Measurements from ENCODE around the gene HDC. TPM values are rescaled to one million over a fixed set of nuclear protein-coding genes. Genes with fewer than 3 reads are reported as not detected.

Gene HDC
- total RNA-seq, 1 experiment from 2014 or later, result not detected

GRCh38 chr15:50267577-50267976, 2.1 kb upstream of the HDC start:
- TF ChIP-seq POLR2AphosphoS5 (IDR thresholded peaks at IDR 0.05; ENCODE audit: low read depth, low read length), result no peak
- no peak for TF ChIP-seq SIN3A (IDR thresholded peaks at IDR 0.05; ENCODE audit: borderline replicate concordance, insufficient read depth, low read depth, low read length)
- TF ChIP-seq TCF7L2 (IDR thresholded peaks at IDR 0.05; ENCODE audit: low read depth, low read length), result no peak
- TF ChIP-seq REST (IDR thresholded peaks at IDR 0.05; ENCODE audit: insufficient read depth in 1 of 2, low read depth in 2 of 2, low read length in 1 of 2), result no peak
- TF ChIP-seq, protein P1, sequence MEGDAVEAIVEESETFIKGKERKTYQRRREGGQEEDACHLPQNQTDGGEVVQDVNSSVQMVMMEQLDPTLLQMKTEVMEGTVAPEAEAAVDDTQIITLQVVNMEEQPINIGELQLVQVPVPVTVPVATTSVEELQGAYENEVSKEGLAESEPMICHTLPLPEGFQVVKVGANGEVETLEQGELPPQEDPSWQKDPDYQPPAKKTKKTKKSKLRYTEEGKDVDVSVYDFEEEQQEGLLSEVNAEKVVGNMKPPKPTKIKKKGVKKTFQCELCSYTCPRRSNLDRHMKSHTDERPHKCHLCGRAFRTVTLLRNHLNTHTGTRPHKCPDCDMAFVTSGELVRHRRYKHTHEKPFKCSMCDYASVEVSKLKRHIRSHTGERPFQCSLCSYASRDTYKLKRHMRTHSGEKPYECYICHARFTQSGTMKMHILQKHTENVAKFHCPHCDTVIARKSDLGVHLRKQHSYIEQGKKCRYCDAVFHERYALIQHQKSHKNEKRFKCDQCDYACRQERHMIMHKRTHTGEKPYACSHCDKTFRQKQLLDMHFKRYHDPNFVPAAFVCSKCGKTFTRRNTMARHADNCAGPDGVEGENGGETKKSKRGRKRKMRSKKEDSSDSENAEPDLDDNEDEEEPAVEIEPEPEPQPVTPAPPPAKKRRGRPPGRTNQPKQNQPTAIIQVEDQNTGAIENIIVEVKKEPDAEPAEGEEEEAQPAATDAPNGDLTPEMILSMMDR (IDR thresholded peaks at IDR 0.05), result no peak
- BruUV-seq (replicated peaks), result no TSS peak
- H3K27me3 ChIP-seq (ENCODE audit: control insufficient read depth, insufficient read depth, low read length), result peaks cover 8% of the 10 kb centered on the region; the same call in 1 of the 2 replicates

GRCh38 chr15:50262533-50262932, 3.0 kb downstream of the HDC start:
- Histone ChIP-seq H3K27ac (ENCODE audit: low read length) (no peak overlapping the region), H3K9me3 (ENCODE audit: control insufficient read depth, insufficient read depth, low read depth, low read length) (no peaks in the 10 kb centered on the region), H3K27me3 (ENCODE audit: control insufficient read depth, insufficient read depth, low read length) (peaks cover 8% of the 10 kb centered on the region; the same call in 1 of the 2 replicates), H3K4me1 (ENCODE audit: control insufficient read depth, insufficient read depth, low read length) (no peaks in the 10 kb centered on the region), H3K4me3 (ENCODE audit: low read depth in 2 of 2, low read length in 2 of 2) (no peak overlapping the region), H3K36me3 (ENCODE audit: control insufficient read depth, insufficient read depth, low read length) (no peaks in the 10 kb centered on the region)
- DNase-seq (ENCODE audit: low read depth, low spot score), result no peak
- POLR2A ChIA-PET, result no interaction called here
- CTCF ChIA-PET, result interaction anchor here (0.6 kb wide), 1 partner anchor 111 kb away, joined by 8 read pairs; no protein-coding TSS in a partner anchor
- in situ Hi-C loops (cut with HindIII; ENCODE audit: low pct_unique_long_range_greater_than_20kb, low sequenced_read_pairs), result no loop called here
- TF ChIP-seq, protein P1 (IDR thresholded peaks at IDR 0.05), result no peak
- TF ChIP-seq SIN3A (IDR thresholded peaks at IDR 0.05; ENCODE audit: borderline replicate concordance, insufficient read depth, low read depth, low read length) (no peak), POLR2AphosphoS5 (IDR thresholded peaks at IDR 0.05; ENCODE audit: low read depth, low read length) (no peak), TCF7L2 (IDR thresholded peaks at IDR 0.05; ENCODE audit: low read depth, low read length) (no peak), REST (IDR thresholded peaks at IDR 0.05; ENCODE audit: insufficient read depth in 1 of 2, low read depth in 2 of 2, low read length in 1 of 2) (no peak)
- ATAC-seq, result no peak
- no TSS peak for BruUV-seq (replicated peaks)
- intact Hi-C loops (cut with micrococcal nuclease; ENCODE audit: unreplicated experiment), result no loop called here

More at GRCh38 chr15:50267577-50267976, 2.1 kb upstream of the HDC start:
- Histone ChIP-seq H3K4me1 (ENCODE audit: control insufficient read depth, insufficient read depth, low read length) (no peaks in the 10 kb centered on the region), H3K27ac (ENCODE audit: low read length) (no peak overlapping the region), H3K9me3 (ENCODE audit: control insufficient read depth, insufficient read depth, low read depth, low read length) (no peaks in the 10 kb centered on the region), H3K4me3 (ENCODE audit: low read depth in 2 of 2, low read length in 2 of 2) (no peak overlapping the region), H3K36me3 (ENCODE audit: control insufficient read depth, insufficient read depth, low read length) (no peaks in the 10 kb centered on the region)
- intact Hi-C loops (cut with micrococcal nuclease; ENCODE audit: unreplicated experiment), result no loop called here
- DNase-seq (ENCODE audit: low read depth, low spot score) (no peak), ATAC-seq (no peak)
- POLR2A ChIA-PET, result no interaction called here
- in situ Hi-C loops (cut with HindIII; ENCODE audit: low pct_unique_long_range_greater_than_20kb, low sequenced_read_pairs), result no loop called here
- CTCF ChIA-PET, result no interaction called here

Measured in Panc1 (cell line).